Prostate gland (tissue), 2 donors: ENCODE measurements around the gene NR3C1. TPM values are rescaled to one million over a fixed set of nuclear protein-coding genes. Genes with fewer than 3 reads are reported as not detected.

ENCODE experiments used
- DNase-seq: peaks from one replicate; pipeline ENCODE4 v3.0.0-alpha.2; 2019; ENCODE audit warnings: low spot score
- H3K27ac ChIP-seq, 2 donors: fragments of 200-600 bp; sonication (generic); 2 replicates each; pipeline ENCODE4 v1.5.1; 2017 to 2019
- H3K27me3 ChIP-seq: fragments of 200-600 bp; sonication (generic); replicated peaks from 2 replicates; pipeline ENCODE4 v1.5.1; 2019; ENCODE audit not compliant: insufficient read depth
- H3K36me3 ChIP-seq, 2 donors: fragments of 200-600 bp; sonication (generic); 1 replicate in 1 of 2; 2 replicates in 1 of 2; pipeline versions ENCODE4 v1.5.1 to v1.8.1; 2017 to 2019
- H3K4me1 ChIP-seq: fragments of 200-600 bp; sonication (generic); replicated peaks from 2 replicates; pipeline ENCODE4 v1.5.1; 2019
- H3K4me3 ChIP-seq, 2 donors: fragments of 200-600 bp; sonication (generic); 2 replicates each; pipeline ENCODE4 v1.5.1; 2017 to 2019
- H3K9me3 ChIP-seq: fragments of 200-600 bp; sonication (generic); 2 replicates; pipeline ENCODE4 v1.5.1; 2017
- CTCF ChIP-seq, 4 experiments: fragments of 200-600 bp in 2 of 4; fragments of 450-650 bp in 2 of 4; sonication (generic) in 2 of 4; IDR thresholded peaks; 1 replicate in 3 of 4; 2 replicates in 1 of 4; pipeline ENCODE4 v1.5.1; 2016 to 2019; ENCODE audit warnings: antibody characterized with exemption in 4 of 4, mild to moderate bottlenecking in 2 of 4, moderate library complexity in 2 of 4
- POLR2A ChIP-seq: fragments of 450-650 bp; IDR thresholded peaks from one replicate; pipeline ENCODE4 v1.6.1; 2016; ENCODE audit warnings: antibody characterized with exemption, mild to moderate bottlenecking
- POLR2AphosphoS5 ChIP-seq: sonication (generic); formaldehyde crosslinking; IDR thresholded peaks from one replicate; pipeline ENCODE4 v1.6.1; 2017; ENCODE audit warnings: antibody characterized with exemption
- WGBS: methylation state at CpG from one replicate; pipeline ENCODE4 v1.1.5; 2018; 5-methylcytosine and 5-hydroxymethylcytosine counted together
- intact Hi-C: fragments of 100-400 bp; cut with DNase I; formaldehyde crosslinking; loops from one replicate; pipeline ENCODE4 v1.14.2; 2022
- total RNA-seq, 2 donors: library from RNA; depleted of rRNA; stranded (reverse); fragments of >200 nt; gene quantifications; one replicate each; pipeline ENCODE4 v1.1.0, GENCODE V29; 2016

The NR3C1 gene
- total RNA-seq, 2 donors from 2014 or later, result 42.4 to 55.5 TPM

GRCh38 chr5:143417503-143418139 is 14.1 kb upstream of the NR3C1 start:
- no peaks in the 10 kb centered on the region for H3K27me3 ChIP-seq
- intact Hi-C loops, result no loop called here
- H3K36me3 ChIP-seq, result no peaks in the 10 kb centered on the region
- no peak overlapping the region for H3K27ac ChIP-seq
- H3K4me3 ChIP-seq, result no peak overlapping the region
- no peaks in the 10 kb centered on the region for H3K9me3 ChIP-seq
- 71% methylated on average over 4 of the region's 4 CpGs for WGBS
- no peak for DNase-seq
- peaks cover 4% of the 10 kb centered on the region for H3K4me1 ChIP-seq
- TF ChIP-seq POLR2AphosphoS5 (no peak), POLR2A (no peak), CTCF (IDR thresholded peaks at IDR 0.05) (no peak)

GRCh38 chr5:143416411-143416810 is 12.9 kb upstream of the NR3C1 start:
- Histone ChIP-seq H3K36me3 (no peaks in the 10 kb centered on the region), H3K4me1 (peaks cover 4% of the 10 kb centered on the region), H3K27me3 (no peaks in the 10 kb centered on the region), H3K4me3 (no peak overlapping the region), H3K9me3 (no peaks in the 10 kb centered on the region), H3K27ac (no peak overlapping the region)
- TF ChIP-seq CTCF (IDR thresholded peaks at IDR 0.05), result no peak
- no peak for TF ChIP-seq POLR2AphosphoS5
- TF ChIP-seq POLR2A, result no peak
- intact Hi-C loops, result no loop called here
- no peak for DNase-seq

- Histone ChIP-seq H3K27ac (no peak overlapping the region), H3K4me3 (no peak overlapping the region), H3K36me3 (no peaks in the 10 kb centered on the region), H3K4me1 (peaks cover 4% of the 10 kb centered on the region), H3K27me3 (no peaks in the 10 kb centered on the region), H3K9me3 (no peaks in the 10 kb centered on the region)
- no peak for DNase-seq
- 53% methylated on average over 4 of the region's 4 CpGs for WGBS
- intact Hi-C loops, result no loop called here
- no peak for TF ChIP-seq POLR2AphosphoS5
- TF ChIP-seq CTCF (IDR thresholded peaks at IDR 0.05), result no peak
Measured at GRCh38 chr5:143413958-143414669, 10.6 kb upstream of the NR3C1 start.

- intact Hi-C loops, result no loop called here
- WGBS, result 89% methylated on average over 2 of the region's 2 CpGs
Measured at GRCh38 chr5:143412661-143413342, 9.3 kb upstream of the NR3C1 start.

More at GRCh38 chr5:143412661-143413342, 9.3 kb upstream of the NR3C1 start:
- Histone ChIP-seq H3K36me3 (no peaks in the 10 kb centered on the region), H3K27me3 (no peaks in the 10 kb centered on the region), H3K27ac (no peak overlapping the region), H3K4me1 (no peaks in the 10 kb centered on the region), H3K9me3 (no peaks in the 10 kb centered on the region), H3K4me3 (no peak overlapping the region)
- no peak for DNase-seq
- no peak for TF ChIP-seq POLR2AphosphoS5
- no peak for TF ChIP-seq CTCF (IDR thresholded peaks at IDR 0.05)
- no peak for TF ChIP-seq POLR2A
